Measurements from ENCODE around the gene MGST2. TPM values are rescaled to one million over a fixed set of nuclear protein-coding genes. Genes with fewer than 3 reads are reported as not detected.
"Not testable (repeated sequence)": the region's sequence is repeated elsewhere in the genome, so short reads cannot be mapped to it uniquely, and the experiment has no call there.

The MGST2 gene
- total and polyA plus RNA-seq, 8 donors: 37.3 to 63.1 (median 44.0) TPM

GRCh38 chr4:139694522-139695107 is 29.0 kb downstream of the MGST2 start:
- intact Hi-C loops (cut with DNase I): no loop called here
- TF ChIP-seq CTCF (IDR thresholded peaks at IDR 0.05): no peak
- H3K4me1 ChIP-seq: peaks cover 0 to 11% of the 10 kb centered on the region in 2 donors

GRCh38 chr4:139696491-139696890 is 30.9 kb downstream of the MGST2 start:
- DNase-seq (no peak), ATAC-seq (no peak)
- Histone ChIP-seq H3K9me3 (no peaks in the 10 kb centered on the region), H3K4me3 (no peak overlapping the region), H3K4me1 (peaks cover 0 to 11% of the 10 kb centered on the region in 2 donors), H3K27me3 (no peaks in the 10 kb centered on the region), H3K27ac (no peak overlapping the region), H3K36me3 (peaks cover 0 to 42% of the 10 kb centered on the region in 2 donors)
- intact Hi-C loops (cut with DNase I): no loop called here
- TF ChIP-seq CTCF (IDR thresholded peaks at IDR 0.05): no peak

More at GRCh38 chr4:139694522-139695107, 29.0 kb downstream of the MGST2 start:
- DNase-seq: no peak
- Histone ChIP-seq H3K4me3 (no peak overlapping the region), H3K27ac (no peak overlapping the region), H3K9me3 (no peaks in the 10 kb centered on the region), H3K27me3 (no peaks in the 10 kb centered on the region), H3K36me3 (peaks cover 0 to 30% of the 10 kb centered on the region in 2 donors)
- no peak for ATAC-seq

GRCh38 chr4:139698167-139698925 is 32.7 kb downstream of the MGST2 start:
- H3K27ac ChIP-seq; H3K9me3 ChIP-seq; H3K27me3 ChIP-seq; intact Hi-C loops (cut with DNase I); ATAC-seq; H3K4me1 ChIP-seq; DNase-seq; H3K4me3 ChIP-seq: not testable (repeated sequence)
- H3K36me3 ChIP-seq: peaks cover 0 to 43% of the 10 kb centered on the region in 2 donors

GRCh38 chr4:139700568-139700967 is 34.9 kb downstream of the MGST2 start:
- H3K27me3 ChIP-seq: no peaks in the 10 kb centered on the region
- no peak for ATAC-seq
- no peaks in the 10 kb centered on the region for H3K9me3 ChIP-seq
- H3K36me3 ChIP-seq: peaks cover 0 to 61% of the 10 kb centered on the region in 2 donors
- TF ChIP-seq CTCF (IDR thresholded peaks at IDR 0.05): no peak
- H3K4me1 ChIP-seq: no peaks in the 10 kb centered on the region
- no peak for DNase-seq
- intact Hi-C loops (cut with DNase I): no loop called here
- H3K27ac ChIP-seq: no peak overlapping the region
- H3K4me3 ChIP-seq: no peak overlapping the region

GRCh38 chr4:139704915-139705485 is 39.4 kb downstream of the MGST2 start:
- no peak for DNase-seq
- TF ChIP-seq CTCF (IDR thresholded peaks at IDR 0.05): no peak
- intact Hi-C loops (cut with DNase I): no loop called here

More at GRCh38 chr4:139704915-139705485, 39.4 kb downstream of the MGST2 start:
- Histone ChIP-seq H3K4me3 (no peak overlapping the region), H3K36me3 (peaks cover 0 to 41% of the 10 kb centered on the region in 2 donors), H3K27ac (no peak overlapping the region), H3K9me3 (no peaks in the 10 kb centered on the region), H3K4me1 (no peaks in the 10 kb centered on the region), H3K27me3 (no peaks in the 10 kb centered on the region)
- ATAC-seq: no peak
